ENCODE measurements around the gene SNX15.

Gene SNX15

DNA sequence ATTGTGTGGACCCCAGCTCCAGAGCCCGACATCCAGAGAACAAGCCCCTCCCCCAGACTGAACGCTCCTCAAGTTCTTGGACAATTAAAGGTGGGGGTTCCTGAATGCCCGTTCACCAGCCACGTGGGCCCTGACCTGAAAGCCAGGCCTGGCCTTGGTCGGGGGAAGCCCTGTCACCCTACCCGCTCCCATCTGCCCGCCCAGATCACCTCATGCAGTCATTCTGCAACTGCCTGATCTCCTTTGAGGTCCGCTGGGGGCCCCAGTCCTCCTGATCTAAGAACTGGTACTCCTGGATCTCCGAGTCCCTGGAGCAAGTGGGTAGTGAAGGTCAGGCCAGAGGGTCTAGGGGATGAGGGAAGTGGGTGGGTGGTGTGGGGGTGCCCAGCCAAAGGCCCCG, 40.2 kb downstream of the SNX15 start:
- TF ChIP-seq TAF1 (IDR thresholded peaks at IDR 0.05; ENCODE audit: borderline replicate concordance, insufficient read depth, low read length) (no peak), SIN3A (IDR thresholded peaks at IDR 0.05; ENCODE audit: borderline replicate concordance, insufficient read depth, low read length) (no peak), FOXP2 (optimal IDR thresholded peaks at IDR 0.05; ENCODE audit: borderline replicate concordance, extremely low read depth, extremely low read length, insufficient read depth) (no peak), POLR2AphosphoS5 (IDR thresholded peaks at IDR 0.05; ENCODE audit: low read depth, low read length) (no peak)
- TF ChIP-seq, protein P1, sequence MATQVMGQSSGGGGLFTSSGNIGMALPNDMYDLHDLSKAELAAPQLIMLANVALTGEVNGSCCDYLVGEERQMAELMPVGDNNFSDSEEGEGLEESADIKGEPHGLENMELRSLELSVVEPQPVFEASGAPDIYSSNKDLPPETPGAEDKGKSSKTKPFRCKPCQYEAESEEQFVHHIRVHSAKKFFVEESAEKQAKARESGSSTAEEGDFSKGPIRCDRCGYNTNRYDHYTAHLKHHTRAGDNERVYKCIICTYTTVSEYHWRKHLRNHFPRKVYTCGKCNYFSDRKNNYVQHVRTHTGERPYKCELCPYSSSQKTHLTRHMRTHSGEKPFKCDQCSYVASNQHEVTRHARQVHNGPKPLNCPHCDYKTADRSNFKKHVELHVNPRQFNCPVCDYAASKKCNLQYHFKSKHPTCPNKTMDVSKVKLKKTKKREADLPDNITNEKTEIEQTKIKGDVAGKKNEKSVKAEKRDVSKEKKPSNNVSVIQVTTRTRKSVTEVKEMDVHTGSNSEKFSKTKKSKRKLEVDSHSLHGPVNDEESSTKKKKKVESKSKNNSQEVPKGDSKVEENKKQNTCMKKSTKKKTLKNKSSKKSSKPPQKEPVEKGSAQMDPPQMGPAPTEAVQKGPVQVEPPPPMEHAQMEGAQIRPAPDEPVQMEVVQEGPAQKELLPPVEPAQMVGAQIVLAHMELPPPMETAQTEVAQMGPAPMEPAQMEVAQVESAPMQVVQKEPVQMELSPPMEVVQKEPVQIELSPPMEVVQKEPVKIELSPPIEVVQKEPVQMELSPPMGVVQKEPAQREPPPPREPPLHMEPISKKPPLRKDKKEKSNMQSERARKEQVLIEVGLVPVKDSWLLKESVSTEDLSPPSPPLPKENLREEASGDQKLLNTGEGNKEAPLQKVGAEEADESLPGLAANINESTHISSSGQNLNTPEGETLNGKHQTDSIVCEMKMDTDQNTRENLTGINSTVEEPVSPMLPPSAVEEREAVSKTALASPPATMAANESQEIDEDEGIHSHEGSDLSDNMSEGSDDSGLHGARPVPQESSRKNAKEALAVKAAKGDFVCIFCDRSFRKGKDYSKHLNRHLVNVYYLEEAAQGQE (IDR thresholded peaks at IDR 0.05; ENCODE audit: insufficient read depth in 1 of 2, low read depth in 2 of 2, low read length in 2 of 2): no peak

DNA sequence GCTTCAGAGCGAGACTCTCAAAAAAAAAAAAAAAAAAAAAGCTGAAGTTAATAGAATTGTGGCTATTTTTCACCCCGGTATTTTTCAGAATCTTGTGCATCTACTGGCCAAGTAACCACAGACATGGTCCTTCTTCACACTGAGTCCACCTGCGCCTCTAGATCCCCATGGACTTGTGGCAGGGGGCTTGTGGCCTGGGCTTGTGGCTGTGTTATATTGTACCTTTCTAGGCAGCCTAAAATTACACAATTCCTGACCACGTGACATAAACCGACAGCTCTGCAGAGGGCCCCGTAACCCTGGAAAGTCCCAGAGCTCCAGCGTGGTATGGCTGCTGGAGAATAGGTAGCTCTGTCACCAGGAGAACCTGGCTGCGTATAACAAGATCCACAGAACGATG, 42.0 kb downstream of the SNX15 start:
- TF ChIP-seq, protein P1 (IDR thresholded peaks at IDR 0.05; ENCODE audit: insufficient read depth in 1 of 2, low read depth in 2 of 2, low read length in 2 of 2): no peak
- TF ChIP-seq POLR2AphosphoS5 (IDR thresholded peaks at IDR 0.05; ENCODE audit: low read depth, low read length) (no peak), TAF1 (IDR thresholded peaks at IDR 0.05; ENCODE audit: borderline replicate concordance, insufficient read depth, low read length) (no peak)

DNA sequence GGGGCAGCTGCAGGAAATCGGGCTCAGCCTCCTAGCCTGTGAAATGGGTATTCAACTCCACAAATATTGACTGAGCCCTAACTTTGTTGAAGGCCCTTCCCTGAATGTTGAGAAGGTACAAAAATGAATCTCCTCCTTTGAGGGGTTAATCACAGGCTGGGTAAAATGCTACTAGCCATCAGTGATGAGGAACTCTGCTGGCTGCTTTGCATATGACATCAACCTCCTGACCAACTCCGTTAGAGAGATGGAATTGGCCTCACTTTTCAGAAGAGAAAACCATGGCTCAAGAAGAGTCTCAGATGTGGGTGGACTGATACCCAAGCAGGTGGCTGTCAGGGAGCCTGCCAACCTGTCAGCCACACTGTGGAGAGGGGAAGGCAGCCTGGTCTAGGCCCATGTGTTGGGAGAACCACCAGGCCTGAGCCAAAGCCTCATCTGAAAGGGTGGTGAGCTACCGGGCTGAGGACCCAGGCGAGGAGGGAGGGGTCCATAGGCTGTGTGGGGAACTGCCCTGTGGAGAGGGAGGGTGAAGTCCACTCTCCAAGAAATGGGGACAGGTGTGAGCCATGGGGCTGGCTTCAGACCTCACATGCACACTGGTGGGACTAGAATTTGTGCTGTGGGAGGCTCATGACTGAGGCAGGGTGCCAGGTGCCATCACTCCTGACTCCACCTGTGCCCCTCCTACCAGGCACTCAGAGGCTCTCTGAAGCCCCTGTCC, 44.8 kb downstream of the SNX15 start:
- TF ChIP-seq SIN3A (IDR thresholded peaks at IDR 0.05; ENCODE audit: borderline replicate concordance, insufficient read depth, low read length): no peak
- TF ChIP-seq, protein P1 (IDR thresholded peaks at IDR 0.05; ENCODE audit: insufficient read depth in 1 of 2, low read depth in 2 of 2, low read length in 2 of 2): no peak

GRCh38 chr11:65072631-65072966, 45.4 kb downstream of the SNX15 start:
- no peak for TF ChIP-seq FOXP2 (optimal IDR thresholded peaks at IDR 0.05; ENCODE audit: borderline replicate concordance, extremely low read depth, extremely low read length, insufficient read depth)
- TF ChIP-seq POLR2AphosphoS5 (IDR thresholded peaks at IDR 0.05; ENCODE audit: low read depth, low read length): no peak
- no peak for TF ChIP-seq SIN3A (IDR thresholded peaks at IDR 0.05; ENCODE audit: borderline replicate concordance, insufficient read depth, low read length)
- TF ChIP-seq, protein P1 (IDR thresholded peaks at IDR 0.05; ENCODE audit: insufficient read depth in 1 of 2, low read depth in 2 of 2, low read length in 2 of 2): no peak
- TF ChIP-seq TAF1 (IDR thresholded peaks at IDR 0.05; ENCODE audit: borderline replicate concordance, insufficient read depth, low read length): no peak

DNA sequence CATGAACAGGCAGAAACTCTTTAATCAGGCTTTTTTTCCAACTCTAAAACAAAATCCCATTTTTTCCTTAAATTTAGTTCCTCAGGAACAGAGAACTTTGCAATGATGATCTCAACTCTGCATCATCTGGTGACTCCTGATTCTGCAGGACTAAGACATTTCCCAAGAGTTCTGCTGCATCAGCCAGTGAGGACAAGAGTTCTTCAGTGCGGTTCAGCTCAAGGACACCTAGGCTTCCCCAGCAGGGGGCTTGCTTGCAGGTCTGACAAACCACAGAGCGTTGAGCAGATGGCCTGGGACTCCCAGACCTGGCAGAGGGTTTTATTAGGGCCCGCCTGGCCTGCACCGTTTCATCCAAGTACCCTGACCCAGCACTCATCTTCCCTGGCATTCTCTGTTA, 50.2 kb downstream of the SNX15 start:
- no peak for TF ChIP-seq TAF1 (IDR thresholded peaks at IDR 0.05; ENCODE audit: borderline replicate concordance, insufficient read depth, low read length)
- TF ChIP-seq, protein P1 (IDR thresholded peaks at IDR 0.05; ENCODE audit: insufficient read depth in 1 of 2, low read depth in 2 of 2, low read length in 2 of 2): no peak
- TF ChIP-seq FOXP2 (optimal IDR thresholded peaks at IDR 0.05; ENCODE audit: borderline replicate concordance, extremely low read depth, extremely low read length, insufficient read depth): no peak
- no peak for TF ChIP-seq POLR2AphosphoS5 (IDR thresholded peaks at IDR 0.05; ENCODE audit: low read depth, low read length)
- no peak for TF ChIP-seq SIN3A (IDR thresholded peaks at IDR 0.05; ENCODE audit: borderline replicate concordance, insufficient read depth, low read length)

Data from PFSK-1 (cell line).